HG03571 (cell line): ENCODE measurements around the gene ARGLU1.
A peak's percentile ranks its signal among the peaks of the same experiment; 100 is the strongest.

Experiments
- ATAC-seq: cut with Tn5 transposase; IDR thresholded peaks from one replicate; pipeline ENCODE4 v1.9.1; 2021; ENCODE audit not compliant: unreplicated experiment

ARGLU1 gene

GRCh38 chr13:106548064-106548696, 19.8 kb downstream of the ARGLU1 start:
- ATAC-seq, result no peak

DNA sequence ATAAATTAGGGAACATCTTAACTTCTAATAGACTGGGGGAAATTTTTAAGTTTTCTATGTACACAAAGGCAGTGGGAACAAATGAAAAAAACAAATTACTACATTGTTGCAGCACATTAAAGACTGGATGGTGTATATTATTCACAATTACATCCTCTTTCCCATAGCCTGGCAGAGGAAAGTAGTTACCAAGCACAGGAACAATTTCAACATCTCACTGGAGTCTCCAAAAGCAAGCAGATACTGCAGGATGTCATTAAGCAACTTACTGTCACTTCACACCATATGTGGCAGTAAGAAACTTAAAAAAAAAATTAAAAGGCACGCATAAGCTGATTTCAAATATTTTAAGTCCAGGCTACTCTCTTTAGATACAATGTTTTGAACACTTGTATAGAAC, 26.1 kb downstream of the ARGLU1 start:
- ATAC-seq, result no peak

DNA sequence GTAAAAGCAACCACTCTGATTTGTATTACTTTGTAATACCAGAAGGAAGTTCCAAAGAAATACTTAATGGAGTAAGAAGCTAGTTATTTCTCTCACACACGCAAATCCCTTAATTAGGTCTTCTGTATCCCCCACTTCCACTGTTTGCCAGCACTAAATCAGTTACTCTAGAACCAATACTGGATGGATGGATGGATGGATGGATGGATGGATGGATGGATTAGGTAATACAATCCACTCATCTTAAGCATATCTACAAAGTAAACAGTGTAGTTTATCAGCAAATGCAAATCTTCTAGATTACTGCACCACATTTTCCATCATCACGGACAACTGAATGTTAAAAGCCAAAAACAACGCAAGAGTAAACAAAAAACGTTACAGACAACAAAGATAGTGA, 27.3 kb downstream of the ARGLU1 start:
- no peak for ATAC-seq

GRCh38 chr13:106537521-106537920, 30.4 kb downstream of the ARGLU1 start:
- ATAC-seq, result no peak

DNA sequence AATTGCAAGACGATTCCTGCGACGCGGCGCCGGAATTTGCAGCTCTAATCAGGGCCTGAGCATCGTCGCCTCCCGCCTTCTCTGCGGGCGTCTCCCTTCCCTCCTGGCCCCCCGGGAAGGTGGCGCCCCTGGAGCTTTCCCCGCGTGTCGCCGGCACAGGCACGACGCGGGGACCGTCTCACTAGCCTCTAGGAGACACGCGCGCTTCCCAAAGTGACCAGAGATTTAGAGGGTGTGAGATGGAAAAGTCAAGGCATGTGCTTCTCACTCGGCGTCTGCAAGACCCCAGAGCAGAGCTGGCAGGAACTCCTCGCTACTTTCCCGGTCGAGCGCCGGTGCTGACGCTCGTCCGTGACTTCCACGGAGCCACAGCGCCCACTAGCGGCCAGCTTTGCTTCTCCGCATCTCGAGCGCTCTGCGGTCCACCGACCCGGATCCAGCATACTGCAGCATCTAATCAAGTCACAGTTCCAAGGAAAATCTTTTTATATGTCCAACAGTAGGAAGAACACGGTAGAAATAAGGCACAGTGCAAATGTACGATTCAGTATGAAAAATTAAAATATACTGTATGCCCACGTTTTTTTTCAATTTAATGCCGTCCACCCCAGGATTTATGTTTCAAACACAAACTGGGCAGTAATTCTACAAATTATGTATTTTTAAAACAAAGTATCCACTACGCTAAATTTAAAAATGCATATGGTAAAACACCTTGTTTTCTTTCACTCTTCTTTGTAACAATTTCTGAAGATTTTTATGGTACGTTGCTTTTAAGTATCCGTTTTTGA, 31.5 kb downstream of the ARGLU1 start:
- ATAC-seq, result peak; percentile 31

DNA sequence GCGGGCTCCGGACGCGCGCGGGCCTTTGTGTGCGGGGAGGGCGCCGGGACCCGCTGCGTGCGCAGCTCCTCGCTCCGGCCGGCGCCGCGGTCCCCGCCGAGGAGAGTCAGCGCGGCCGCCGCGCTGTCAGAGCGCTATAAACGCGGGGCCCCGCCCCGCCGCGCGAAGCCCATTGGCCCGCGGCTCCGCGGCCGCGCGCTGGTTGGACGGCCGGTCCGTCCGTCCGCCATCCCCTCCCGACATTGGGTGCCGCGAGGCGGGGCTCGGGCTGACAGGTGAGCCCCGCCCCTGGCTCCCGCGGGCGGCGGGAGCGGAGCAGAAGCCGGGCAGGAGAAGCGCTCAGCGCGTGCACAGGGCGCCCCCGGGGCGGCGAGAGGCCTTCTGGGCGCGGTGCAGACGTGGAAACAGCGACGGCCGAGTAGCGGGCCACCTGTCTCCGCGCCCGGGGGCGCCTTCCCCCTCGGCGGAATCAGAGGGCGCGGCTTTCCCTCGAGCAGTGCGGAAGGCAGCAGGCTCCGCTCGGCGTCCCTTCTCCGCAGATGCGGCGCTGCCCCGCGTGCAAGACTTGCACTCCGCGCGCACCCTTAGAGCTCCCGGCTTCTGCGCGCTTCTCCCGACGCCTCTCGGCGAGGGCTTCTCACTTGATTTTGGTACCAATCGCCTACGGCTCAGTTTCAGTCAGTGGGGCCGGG, 32.2 kb downstream of the ARGLU1 start, which contains the start of gene EFNB2:
EFNB2 (minus strand) TSS at position 111 of the 692 bp plus-strand sequence. CDS start 698 bp downstream, outside the sequence.
- peak; percentile 97 for ATAC-seq

DNA sequence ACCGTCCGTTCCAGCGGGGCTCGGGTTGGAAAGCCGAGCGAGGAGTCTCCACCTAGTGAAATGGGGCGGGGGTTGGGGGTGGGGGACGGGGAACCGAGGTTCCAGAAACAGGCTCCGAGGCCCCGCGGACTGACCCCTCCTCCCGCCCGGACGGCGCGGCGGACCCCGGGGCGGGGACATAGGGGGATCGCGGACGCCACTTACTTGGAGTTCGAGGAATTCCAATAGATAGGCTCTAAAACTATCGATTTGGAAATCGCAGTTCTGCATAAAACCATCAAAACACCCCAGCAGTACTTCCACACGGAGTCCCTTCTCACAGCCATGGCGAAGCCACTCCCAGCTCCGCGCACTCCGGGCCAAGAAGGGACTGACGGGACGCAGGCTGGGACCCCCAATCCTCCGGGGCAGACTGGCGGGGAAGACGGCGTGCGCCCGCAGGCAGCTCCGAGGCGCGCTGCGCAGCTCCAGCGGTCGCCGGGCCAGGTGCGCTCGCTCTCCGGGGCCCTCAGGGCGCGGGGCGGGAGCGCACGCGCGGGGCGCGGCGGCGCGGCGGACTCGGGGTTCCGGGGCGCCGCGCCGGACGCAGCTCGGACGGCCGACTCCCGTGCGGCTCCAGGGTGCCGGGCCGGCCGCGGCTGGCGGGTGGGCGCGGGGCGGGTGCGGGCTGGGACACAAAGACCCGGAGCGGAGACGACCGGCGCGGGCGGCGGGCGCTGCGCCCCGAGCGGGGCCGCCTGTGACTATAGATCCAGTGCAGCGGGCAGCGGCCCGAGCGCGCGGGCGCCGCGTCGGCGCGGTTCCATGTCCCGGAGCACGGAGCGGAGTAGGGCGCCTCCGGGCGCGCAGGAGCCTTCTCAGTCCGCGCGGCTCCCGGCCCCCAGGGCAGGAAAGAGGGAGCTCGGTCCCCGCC, 33.0 kb downstream of the ARGLU1 start:
- peak; percentile 22 for ATAC-seq

DNA sequence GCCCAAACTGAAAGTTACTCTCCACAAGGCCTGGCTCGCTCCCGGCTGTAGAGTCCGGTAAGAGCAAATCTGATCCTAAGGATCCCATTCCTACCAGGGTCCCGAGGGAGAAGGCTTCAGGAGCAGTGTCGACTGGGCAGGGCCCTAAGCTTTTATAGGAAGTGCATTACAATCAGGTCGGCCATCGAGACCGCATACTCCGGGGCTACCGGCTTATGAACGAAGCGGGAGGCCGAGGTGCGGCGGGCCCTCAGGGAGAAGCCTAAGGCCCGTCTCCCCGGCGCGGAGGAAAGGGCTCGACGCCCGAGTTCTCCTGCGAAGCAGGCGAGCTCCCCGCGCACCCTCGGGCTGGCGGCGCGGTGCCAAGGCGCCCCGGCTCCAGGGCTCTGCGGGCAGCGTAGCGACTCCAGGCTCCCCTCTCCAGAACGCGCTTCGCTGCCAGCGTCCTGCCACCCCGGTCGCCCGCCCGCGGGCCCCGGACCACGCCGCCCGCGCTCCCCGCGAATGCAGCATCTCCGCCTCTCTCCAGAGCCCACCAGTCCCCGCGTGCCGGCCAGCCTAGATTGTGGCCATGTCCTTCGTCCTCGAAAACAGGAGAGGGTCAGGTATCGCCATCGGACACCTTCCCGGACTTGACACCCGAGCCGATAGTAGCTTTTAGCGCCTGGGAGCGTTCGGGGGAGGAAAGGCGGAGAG, 33.8 kb downstream of the ARGLU1 start:
- ATAC-seq, result no peak

GRCh38 chr13:106533101-106533942, 34.6 kb downstream of the ARGLU1 start:
- ATAC-seq, result no peak

- ATAC-seq, result no peak
Measured at GRCh38 chr13:106532111-106532929, 35.6 kb downstream of the ARGLU1 start.

GRCh38 chr13:106530980-106531481, 36.9 kb downstream of the ARGLU1 start:
- no peak for ATAC-seq

DNA sequence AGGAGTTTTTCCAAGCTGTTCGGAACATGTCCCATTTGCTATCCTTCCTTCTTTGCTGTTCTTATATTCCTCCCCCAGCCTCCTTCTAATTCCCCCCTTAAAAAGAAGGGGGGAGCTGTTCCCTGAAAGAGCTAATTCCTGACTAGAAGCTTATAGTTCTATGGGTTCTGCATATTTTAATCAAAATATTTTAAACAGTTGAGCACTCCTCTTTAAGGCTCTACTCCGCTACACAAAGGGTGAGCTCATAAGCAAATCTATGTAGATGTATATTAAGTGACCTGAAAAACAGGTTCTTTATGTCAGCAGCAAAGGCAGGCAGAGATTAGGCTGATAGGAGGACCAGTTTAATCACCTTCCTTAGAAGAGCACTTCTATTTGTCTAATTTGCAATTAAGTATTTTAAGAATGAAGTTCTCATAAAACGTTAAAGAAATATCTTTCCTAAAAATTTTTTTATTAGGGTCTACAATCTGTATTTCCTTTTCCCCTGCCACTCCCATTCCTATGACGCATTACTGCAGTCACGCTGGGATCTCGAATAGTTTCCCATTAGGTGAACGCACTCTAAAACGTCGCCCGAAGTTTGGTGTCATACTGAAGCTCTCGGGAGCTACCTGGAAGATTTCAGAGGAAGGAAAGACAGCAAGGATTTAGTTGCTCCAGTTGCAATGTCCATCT, 37.6 kb downstream of the ARGLU1 start:
- no peak for ATAC-seq

DNA sequence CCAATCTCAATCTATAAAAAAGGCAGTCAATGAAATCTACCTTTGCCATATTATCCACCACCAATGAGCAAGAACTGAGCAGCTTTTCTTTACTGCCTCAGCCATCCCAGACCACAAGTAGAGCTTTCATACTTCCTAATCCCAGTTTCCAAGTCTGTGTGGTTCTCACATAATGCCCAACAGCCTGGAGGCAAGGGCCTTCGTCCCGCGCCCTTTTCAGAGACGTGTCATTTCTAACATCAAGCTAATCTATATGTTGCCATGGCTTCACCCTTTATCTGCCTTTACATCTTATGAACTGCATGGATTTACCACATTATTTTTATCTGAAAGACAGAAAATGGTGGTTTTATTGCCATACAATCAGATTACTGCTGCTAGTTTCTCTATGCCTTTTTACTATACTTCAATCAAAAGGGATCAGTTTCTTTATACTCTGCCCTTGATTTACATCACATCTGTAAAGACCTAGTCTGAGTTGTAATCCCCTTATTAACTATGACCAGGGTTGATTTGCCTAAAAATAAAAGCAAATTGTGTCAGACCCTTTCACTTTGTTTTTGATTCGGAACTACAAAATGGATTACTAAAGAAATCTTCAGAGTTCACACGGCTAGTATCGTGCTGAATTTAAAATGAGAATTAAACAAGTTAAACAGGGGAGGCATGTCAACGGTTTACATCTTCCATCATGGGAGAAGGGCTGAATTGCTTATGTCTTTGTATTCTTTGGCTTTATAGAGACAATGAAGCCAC, 38.3 kb downstream of the ARGLU1 start:
- ATAC-seq, result no peak

- ATAC-seq, result no peak
Measured at GRCh38 chr13:106528718-106529414, 39.1 kb downstream of the ARGLU1 start.

- no peak for ATAC-seq
Measured at GRCh38 chr13:106527826-106528225, 40.1 kb downstream of the ARGLU1 start.

DNA sequence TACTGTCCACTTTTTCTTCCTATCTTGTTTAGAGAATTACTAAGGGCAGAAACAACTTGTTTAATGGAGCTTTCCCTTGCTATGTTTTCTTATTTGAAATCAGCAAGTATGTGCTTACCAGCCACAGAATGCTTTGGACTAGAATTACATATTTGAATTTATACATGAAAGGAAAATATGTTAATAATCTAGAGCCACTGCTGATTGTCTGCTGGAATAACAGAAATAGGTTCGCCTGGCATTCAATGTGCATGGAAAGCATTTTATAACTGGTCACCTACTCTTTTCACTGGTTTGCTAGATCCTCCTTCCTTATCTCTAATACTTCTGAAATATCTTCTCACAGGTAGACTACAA, 40.5 kb downstream of the ARGLU1 start:
- no peak for ATAC-seq
